K562 (cell line): ENCODE measurements around the gene CCPG1. TPM values are rescaled to one million over a fixed set of nuclear protein-coding genes. Genes with fewer than 3 reads are reported as not detected.

ENCODE experiments used
- DMBX1 ChIP-seq: fragments of 250-450 bp; sonication (Bioruptor Pico); IDR thresholded peaks from 2 replicates; pipeline ENCODE4 v1.8.0; 2022; ENCODE audit warnings: inconsistent platforms, mild to moderate bottlenecking, moderate library complexity, borderline replicate concordance
- JUND ChIP-seq, 2 experiments: IDR thresholded peaks; 2 replicates in 1 of 2; 3 replicates in 1 of 2; pipeline ENCODE4 v1.6.1; 2011; ENCODE audit warnings: borderline replicate concordance in 2 of 2, low read depth in 2 of 2, low read length in 2 of 2, improper control_type of control experiment in 1 of 2, missing biosample characterization in 1 of 2, missing genetic modification characterization in 1 of 2, missing genetic modification reagents in 1 of 2
- L3MBTL2 ChIP-seq: fragments of 450-650 bp; IDR thresholded peaks from 2 replicates; pipeline ENCODE4 v1.6.1; 2016; ENCODE audit warnings: mild to moderate bottlenecking, moderate library complexity
- TOE1 ChIP-seq, 2 experiments: fragments of 450-650 bp in 1 of 2; sonication (generic) in 1 of 2; formaldehyde crosslinking in 1 of 2; IDR thresholded peaks; 2 replicates each; pipeline versions ENCODE4 v1.7.1 to v1.8.0; 2016 to 2022; ENCODE audit warnings: borderline replicate concordance in 2 of 2, mild to moderate bottlenecking in 2 of 2, antibody characterized with exemption in 1 of 2, inconsistent platforms in 1 of 2, low read depth in 1 of 2, missing genetic modification reagents in 1 of 2, moderate library complexity in 1 of 2
- USF2 ChIP-seq: sonication (generic); formaldehyde crosslinking; IDR thresholded peaks from 2 replicates; pipeline ENCODE4 v1.5.0; 2020; ENCODE audit warnings: missing genetic modification reagents
- polyA plus RNA-seq, 8 experiments: library from polyadenylated mRNA; depleted of rRNA in 4 of 8; stranded (reverse) in 5 of 8; unstranded in 3 of 8; fragments of >200 nt; fragmentation: Nextera tagmentation in 2 of 8; fragmentation: Illumina TruSeq in 1 of 8; extraction: Ambion mirVana in 2 of 8; extraction: Trizol in 1 of 8; gene quantifications; 2 replicates each; pipeline versions ENCODE4 v1.2.1 to v1.2.3, GENCODE V29; 2011 to 2014; ENCODE audit warnings: inconsistent platforms in 1 of 8, missing spikeins in 1 of 8
- total RNA-seq, 7 experiments: library from RNA; depleted of rRNA in 6 of 7; stranded (reverse); fragments of >200 nt in 6 of 7; fragmentation: Illumina TruSeq in 2 of 7; extraction: Trizol in 2 of 7; gene quantifications; 2 replicates each; pipeline versions ENCODE4 v1.2.1 to v1.2.3, GENCODE V29; 2011 to 2021; ENCODE audit warnings: low replicate concordance in 1 of 7
- TF ChIP-seq, protein P1 (sequence below): fragments of 450-650 bp; IDR thresholded peaks from 2 replicates; pipeline ENCODE4 v1.6.1; 2017; ENCODE audit warnings: antibody characterized with exemption, mild to moderate bottlenecking
- TF ChIP-seq, protein P2 (sequence below): fragments of 250-450 bp; sonication (Bioruptor Pico); IDR thresholded peaks from 2 replicates; pipeline ENCODE4 v1.4.0; 2020

CCPG1 gene
- total and polyA plus RNA-seq, 9 of the 15 experiments (the other 6 are each of a cell fraction or from before 2014, with no cell fraction given) = 33.0 to 54.9 (median 41.1) TPM

GRCh38 chr15:55398243-55398642 lies 9.9 kb downstream of the CCPG1 start (continued):
- TF ChIP-seq, protein P1, sequence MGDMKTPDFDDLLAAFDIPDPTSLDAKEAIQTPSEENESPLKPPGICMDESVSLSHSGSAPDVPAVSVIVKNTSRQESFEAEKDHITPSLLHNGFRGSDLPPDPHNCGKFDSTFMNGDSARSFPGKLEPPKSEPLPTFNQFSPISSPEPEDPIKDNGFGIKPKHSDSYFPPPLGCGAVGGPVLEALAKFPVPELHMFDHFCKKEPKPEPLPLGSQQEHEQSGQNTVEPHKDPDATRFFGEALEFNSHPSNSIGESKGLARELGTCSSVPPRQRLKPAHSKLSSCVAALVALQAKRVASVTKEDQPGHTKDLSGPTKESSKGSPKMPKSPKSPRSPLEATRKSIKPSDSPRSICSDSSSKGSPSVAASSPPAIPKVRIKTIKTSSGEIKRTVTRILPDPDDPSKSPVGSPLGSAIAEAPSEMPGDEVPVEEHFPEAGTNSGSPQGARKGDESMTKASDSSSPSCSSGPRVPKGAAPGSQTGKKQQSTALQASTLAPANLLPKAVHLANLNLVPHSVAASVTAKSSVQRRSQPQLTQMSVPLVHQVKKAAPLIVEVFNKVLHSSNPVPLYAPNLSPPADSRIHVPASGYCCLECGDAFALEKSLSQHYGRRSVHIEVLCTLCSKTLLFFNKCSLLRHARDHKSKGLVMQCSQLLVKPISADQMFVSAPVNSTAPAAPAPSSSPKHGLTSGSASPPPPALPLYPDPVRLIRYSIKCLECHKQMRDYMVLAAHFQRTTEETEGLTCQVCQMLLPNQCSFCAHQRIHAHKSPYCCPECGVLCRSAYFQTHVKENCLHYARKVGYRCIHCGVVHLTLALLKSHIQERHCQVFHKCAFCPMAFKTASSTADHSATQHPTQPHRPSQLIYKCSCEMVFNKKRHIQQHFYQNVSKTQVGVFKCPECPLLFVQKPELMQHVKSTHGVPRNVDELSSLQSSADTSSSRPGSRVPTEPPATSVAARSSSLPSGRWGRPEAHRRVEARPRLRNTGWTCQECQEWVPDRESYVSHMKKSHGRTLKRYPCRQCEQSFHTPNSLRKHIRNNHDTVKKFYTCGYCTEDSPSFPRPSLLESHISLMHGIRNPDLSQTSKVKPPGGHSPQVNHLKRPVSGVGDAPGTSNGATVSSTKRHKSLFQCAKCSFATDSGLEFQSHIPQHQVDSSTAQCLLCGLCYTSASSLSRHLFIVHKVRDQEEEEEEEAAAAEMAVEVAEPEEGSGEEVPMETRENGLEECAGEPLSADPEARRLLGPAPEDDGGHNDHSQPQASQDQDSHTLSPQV = peak; percentile 44
- TF ChIP-seq JUND (IDR thresholded peaks at IDR 0.05; ENCODE audit: borderline replicate concordance, low read depth, low read length) (no peak), JUND (tag; IDR thresholded peaks at IDR 0.05; ENCODE audit: borderline replicate concordance, low read depth, low read length) (no peak), USF2 (CRISPR knock-in tag) (peak; percentile 83), L3MBTL2 (0 out of 2 replicates have a peak, but pooled peaks have one; percentile 40), TOE1 (IDR thresholded peaks at IDR 0.05; ENCODE audit: borderline replicate concordance) (peak; percentile 91), TOE1 (CRISPR knock-in tag; IDR thresholded peaks at IDR 0.05; ENCODE audit: borderline replicate concordance, low read depth) (no peak), DMBX1 (0 out of 2 replicates have a peak, but pooled peaks have one; percentile 64)
- TF ChIP-seq, protein P2, sequence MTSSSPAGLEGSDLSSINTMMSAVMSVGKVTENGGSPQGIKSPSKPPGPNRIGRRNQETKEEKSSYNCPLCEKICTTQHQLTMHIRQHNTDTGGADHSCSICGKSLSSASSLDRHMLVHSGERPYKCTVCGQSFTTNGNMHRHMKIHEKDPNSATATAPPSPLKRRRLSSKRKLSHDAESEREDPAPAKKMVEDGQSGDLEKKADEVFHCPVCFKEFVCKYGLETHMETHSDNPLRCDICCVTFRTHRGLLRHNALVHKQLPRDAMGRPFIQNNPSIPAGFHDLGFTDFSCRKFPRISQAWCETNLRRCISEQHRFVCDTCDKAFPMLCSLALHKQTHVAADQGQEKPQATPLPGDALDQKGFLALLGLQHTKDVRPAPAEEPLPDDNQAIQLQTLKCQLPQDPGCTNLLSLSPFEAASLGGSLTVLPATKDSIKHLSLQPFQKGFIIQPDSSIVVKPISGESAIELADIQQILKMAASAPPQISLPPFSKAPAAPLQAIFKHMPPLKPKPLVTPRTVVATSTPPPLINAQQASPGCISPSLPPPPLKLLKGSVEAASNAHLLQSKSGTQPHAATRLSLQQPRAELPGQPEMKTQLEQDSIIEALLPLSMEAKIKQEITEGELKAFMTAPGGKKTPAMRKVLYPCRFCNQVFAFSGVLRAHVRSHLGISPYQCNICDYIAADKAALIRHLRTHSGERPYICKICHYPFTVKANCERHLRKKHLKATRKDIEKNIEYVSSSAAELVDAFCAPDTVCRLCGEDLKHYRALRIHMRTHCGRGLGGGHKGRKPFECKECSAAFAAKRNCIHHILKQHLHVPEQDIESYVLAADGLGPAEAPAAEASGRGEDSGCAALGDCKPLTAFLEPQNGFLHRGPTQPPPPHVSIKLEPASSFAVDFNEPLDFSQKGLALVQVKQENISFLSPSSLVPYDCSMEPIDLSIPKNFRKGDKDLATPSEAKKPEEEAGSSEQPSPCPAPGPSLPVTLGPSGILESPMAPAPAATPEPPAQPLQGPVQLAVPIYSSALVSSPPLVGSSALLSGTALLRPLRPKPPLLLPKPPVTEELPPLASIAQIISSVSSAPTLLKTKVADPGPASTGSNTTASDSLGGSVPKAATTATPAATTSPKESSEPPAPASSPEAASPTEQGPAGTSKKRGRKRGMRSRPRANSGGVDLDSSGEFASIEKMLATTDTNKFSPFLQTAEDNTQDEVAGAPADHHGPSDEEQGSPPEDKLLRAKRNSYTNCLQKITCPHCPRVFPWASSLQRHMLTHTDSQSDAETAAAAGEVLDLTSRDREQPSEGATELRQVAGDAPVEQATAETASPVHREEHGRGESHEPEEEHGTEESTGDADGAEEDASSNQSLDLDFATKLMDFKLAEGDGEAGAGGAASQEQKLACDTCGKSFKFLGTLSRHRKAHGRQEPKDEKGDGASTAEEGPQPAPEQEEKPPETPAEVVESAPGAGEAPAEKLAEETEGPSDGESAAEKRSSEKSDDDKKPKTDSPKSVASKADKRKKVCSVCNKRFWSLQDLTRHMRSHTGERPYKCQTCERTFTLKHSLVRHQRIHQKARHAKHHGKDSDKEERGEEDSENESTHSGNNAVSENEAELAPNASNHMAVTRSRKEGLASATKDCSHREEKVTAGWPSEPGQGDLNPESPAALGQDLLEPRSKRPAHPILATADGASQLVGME (CRISPR knock-in tag) = no peak
